ENCODE results near the gene PARP9.
A peak's percentile ranks its signal among the peaks of the same experiment; 100 is the strongest.

PARP9 gene

GRCh38 chr3:122496508-122496907 lies 67.6 kb downstream of the PARP9 start:
- Mint-ChIP-seq H3K9me3 (no peaks in the 10 kb centered on the region), H3K27ac (peak overlapping the region; percentile 20 to 96), H3K4me3 (no peak overlapping the region), H3K4me1 (peaks cover 68% of the 10 kb centered on the region), H3K27me3 (no peaks in the 10 kb centered on the region)
- DNase-seq (no peak), ATAC-seq (no peak)

DNA sequence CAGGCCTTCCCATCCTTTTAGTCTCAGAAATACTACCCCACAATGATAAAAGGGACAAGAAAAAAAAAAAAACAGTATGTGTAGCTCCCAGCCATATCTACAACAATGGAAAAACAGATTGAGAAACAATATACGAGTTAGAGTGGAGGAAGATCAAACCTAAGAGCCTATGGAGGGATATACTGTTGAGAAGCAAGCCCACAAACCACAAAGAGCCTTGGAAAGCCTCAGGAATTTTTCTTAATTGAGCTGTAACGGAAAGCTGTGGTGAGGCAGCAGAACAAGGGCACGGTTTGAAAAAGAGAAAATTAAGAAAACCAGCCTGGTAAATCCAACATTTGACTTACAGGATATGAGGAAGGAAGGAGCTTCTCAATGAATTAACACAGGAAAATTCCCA lies 70.8 kb downstream of the PARP9 start:
- Mint-ChIP-seq H3K4me3 (no peak overlapping the region), H3K9me3 (no peaks in the 10 kb centered on the region), H3K4me1 (peaks cover 60% of the 10 kb centered on the region), H3K27me3 (no peaks in the 10 kb centered on the region), H3K27ac (no peak overlapping the region)
- no peak for ATAC-seq
- DNase-seq: no peak

GRCh38 chr3:122488262-122488973 lies 75.7 kb downstream of the PARP9 start:
- H3K27me3 Mint-ChIP-seq: no peaks in the 10 kb centered on the region
- H3K27ac Mint-ChIP-seq: no peak overlapping the region
- peaks cover 57% of the 10 kb centered on the region for H3K4me1 Mint-ChIP-seq
- ATAC-seq (peak; percentile 59), DNase-seq (no peak)
- H3K4me3 Mint-ChIP-seq: no peak overlapping the region
- H3K9me3 Mint-ChIP-seq: no peaks in the 10 kb centered on the region

DNA sequence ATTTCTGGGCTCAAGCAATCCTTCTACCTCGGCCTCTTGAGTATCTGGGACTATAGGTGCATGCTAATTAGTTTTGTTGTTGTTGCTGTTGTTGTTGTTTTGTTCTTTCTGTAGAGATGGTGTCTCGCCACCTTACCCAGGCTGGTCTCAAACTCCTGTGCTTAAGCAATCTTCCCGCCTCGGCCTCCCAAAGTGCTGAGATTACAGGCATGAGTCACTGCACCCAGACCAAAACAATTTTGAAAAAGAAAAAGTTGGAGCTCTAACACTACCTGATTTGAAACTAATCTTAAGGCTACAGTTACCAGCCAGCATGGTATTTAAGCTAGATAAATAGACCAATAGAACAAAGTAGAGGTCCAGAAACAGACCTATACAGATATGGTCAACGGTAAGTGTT lies 79.1 kb downstream of the PARP9 start:
- ATAC-seq (no peak), DNase-seq (no peak)
- no peak overlapping the region for H3K27ac Mint-ChIP-seq
- no peaks in the 10 kb centered on the region for H3K27me3 Mint-ChIP-seq
- peaks cover 72% of the 10 kb centered on the region for H3K4me1 Mint-ChIP-seq
- H3K9me3 Mint-ChIP-seq: no peaks in the 10 kb centered on the region
- H3K4me3 Mint-ChIP-seq: no peak overlapping the region

GRCh38 chr3:122481390-122481789 lies 82.7 kb downstream of the PARP9 start:
- Mint-ChIP-seq H3K27me3 (no peaks in the 10 kb centered on the region), H3K4me1 (peaks cover 64% of the 10 kb centered on the region), H3K9me3 (no peaks in the 10 kb centered on the region), H3K4me3 (peak overlapping the region; percentile 22 to 71), H3K27ac (peak overlapping the region in 1 of 2 donors; percentile 57)
- DNase-seq (peak in 1 of 2 donors; percentile 23), ATAC-seq (peak; percentile 87)
